Stomach (tissue), 9 donors: Measurements from ENCODE around the gene LRRFIP1. TPM values are rescaled to one million over a fixed set of nuclear protein-coding genes. Genes with fewer than 3 reads are reported as not detected.
A peak's percentile ranks its signal among the peaks of the same experiment; 100 is the strongest.

Experiments used
- DNase-seq, 2 donors: peaks; one replicate each; pipeline versions ENCODE4 v3.0.0 to v3.0.0-alpha.2; 2013 to 2019
- H3K27ac ChIP-seq, 5 donors: fragments of 200-600 bp in 4 of 5; sonication (generic) in 4 of 5; one replicate each; pipeline ENCODE4 v1.5.1; 2013 to 2019; ENCODE audit warnings: mild to moderate bottlenecking in 1 of 5, moderate library complexity in 1 of 5
- H3K27me3 ChIP-seq, 3 donors: fragments of 200-600 bp; sonication (generic); one replicate each; pipeline ENCODE4 v1.5.1; 2017 to 2019; ENCODE audit warnings: mixed run types in 1 of 3
- H3K36me3 ChIP-seq, 4 donors: fragments of 200-600 bp; sonication (generic); 1 replicate in 3 of 4; 2 replicates in 1 of 4; pipeline ENCODE4 v1.5.1; 2016 to 2019
- H3K4me1 ChIP-seq, 4 donors: fragments of 200-600 bp; sonication (generic); one replicate each; pipeline ENCODE4 v1.5.1; 2016 to 2019
- H3K4me3 ChIP-seq, 4 donors: fragments of 200-600 bp; sonication (generic) in 3 of 4; one replicate each; pipeline ENCODE4 v1.5.1; 2016 to 2019; ENCODE audit warnings: mild to moderate bottlenecking in 1 of 4
- H3K9me3 ChIP-seq, 4 donors: fragments of 200-600 bp; sonication (generic); one replicate each; pipeline ENCODE4 v1.5.1; 2016 to 2019
- CTCF ChIP-seq, 7 experiments: fragments of 450-650 bp in 4 of 7; fragments of 200-600 bp in 3 of 7; sonication (generic) in 3 of 7; IDR thresholded peaks; one replicate each; pipeline ENCODE4 v1.5.1; 2016 to 2019; ENCODE audit warnings: antibody characterized with exemption in 7 of 7, control low read depth in 2 of 7, mild to moderate bottlenecking in 1 of 7
- EP300 ChIP-seq: sonication (generic); formaldehyde crosslinking; IDR thresholded peaks from one replicate; pipeline ENCODE4 v1.6.1; 2017; ENCODE audit warnings: antibody characterized with exemption
- POLR2A ChIP-seq, 4 donors: fragments of 450-650 bp; IDR thresholded peaks; one replicate each; pipeline ENCODE4 v1.6.1; 2016; ENCODE audit warnings: antibody characterized with exemption in 4 of 4, control low read depth in 2 of 4, mild to moderate bottlenecking in 1 of 4, moderate library complexity in 1 of 4
- POLR2AphosphoS5 ChIP-seq, 3 donors: sonication (generic); formaldehyde crosslinking; IDR thresholded peaks; one replicate each; pipeline ENCODE4 v1.6.1; 2016; ENCODE audit warnings: antibody characterized with exemption in 3 of 3
- WGBS, 5 donors: extraction: QIAGEN DNeasy Blood & Tissue Kit in 3 of 5; methylation state at CpG; one replicate each; pipeline versions ENCODE4 v1.1.5 to v1.1.7; 2013 to 2018; 5-methylcytosine and 5-hydroxymethylcytosine counted together
- intact Hi-C: fragments of 100-400 bp; cut with DNase I; formaldehyde crosslinking; loops from one replicate; pipeline ENCODE4 v1.15.1; 2023; ENCODE audit warnings: low total_unique reads
- polyA plus RNA-seq, 3 donors: library from polyadenylated mRNA; stranded (reverse); fragments of 200-250 nt; gene quantifications; one replicate each; pipeline ENCODE4 v1.2.3, GENCODE V29; 2013
- total RNA-seq, 5 donors: library from RNA; depleted of rRNA; stranded (reverse); fragments of >200 nt; gene quantifications; one replicate each; pipeline versions ENCODE4 v1.1.0 to v1.2.3, GENCODE V29; 2014 to 2016
- donor health status: healthy with polysubstance abuse.
- donor health status: Bipolar disorder and iron deficiency.
- donor health status: healthy.

LRRFIP1 gene
- total and polyA plus RNA-seq, 8 donors: 31.6 to 201 (median 130) TPM

- no peak for TF ChIP-seq CTCF (IDR thresholded peaks at IDR 0.05)
- no peak for TF ChIP-seq EP300
- TF ChIP-seq POLR2AphosphoS5 (IDR thresholded peaks at IDR 0.05): no peak
- no peak for TF ChIP-seq POLR2A (IDR thresholded peaks at IDR 0.05)
- Histone ChIP-seq H3K27me3 (no peaks in the 10 kb centered on the region), H3K9me3 (no peaks in the 10 kb centered on the region), H3K27ac (peak overlapping the region in 4 of 5 donors; percentile 56 to 78 (median 68)), H3K36me3 (no peaks in the 10 kb centered on the region), H3K4me1 (peaks cover 27 to 44% (median 37%) of the 10 kb centered on the region in 4 donors), H3K4me3 (no peak overlapping the region)
- 69 to 81% (median 75%) methylated on average over 11 of the region's 11 CpGs for WGBS, 5 donors
- DNase-seq: peak in 1 of 2 donors; percentile 28
- intact Hi-C loops: no loop called here
Measured at GRCh38 chr2:237661799-237662328, 34.5 kb downstream of the LRRFIP1 start.

GRCh38 chr2:237662671-237663093 lies 35.3 kb downstream of the LRRFIP1 start:
- no peaks in the 10 kb centered on the region for H3K9me3 ChIP-seq
- H3K4me1 ChIP-seq: peaks cover 27 to 44% (median 37%) of the 10 kb centered on the region in 4 donors
- H3K4me3 ChIP-seq: peak overlapping the region in 1 of 4 donors; percentile 19
- no peaks in the 10 kb centered on the region for H3K36me3 ChIP-seq
- 9 to 21% (median 14%) methylated on average over 13 of the region's 13 CpGs for WGBS, 5 donors
- no peaks in the 10 kb centered on the region for H3K27me3 ChIP-seq
- H3K27ac ChIP-seq: peak overlapping the region; percentile 52 to 78 (median 64)
- TF ChIP-seq POLR2A (IDR thresholded peaks at IDR 0.05): no peak
- TF ChIP-seq EP300: peak; percentile 17
- TF ChIP-seq CTCF (IDR thresholded peaks at IDR 0.05): peak in 1 of 7 experiments; percentile 16
- peak; percentile 56 to 87 (median 65) for TF ChIP-seq POLR2AphosphoS5 (IDR thresholded peaks at IDR 0.05)
- intact Hi-C loops: no loop called here
- peak; percentile 96 to 97 for DNase-seq

GRCh38 chr2:237663517-237664110 lies 36.2 kb downstream of the LRRFIP1 start:
- Histone ChIP-seq H3K4me3 (no peak overlapping the region), H3K9me3 (no peaks in the 10 kb centered on the region), H3K36me3 (no peaks in the 10 kb centered on the region), H3K27me3 (no peaks in the 10 kb centered on the region), H3K4me1 (peaks cover 27 to 44% (median 37%) of the 10 kb centered on the region in 4 donors), H3K27ac (peak overlapping the region; percentile 26 to 78 (median 56))
- peak in 1 of 2 donors; percentile 18 for DNase-seq
- intact Hi-C loops: no loop called here
- 78 to 83% (median 81%) methylated on average over 12 of the region's 12 CpGs for WGBS, 5 donors
- TF ChIP-seq EP300 (no peak), POLR2AphosphoS5 (IDR thresholded peaks at IDR 0.05) (no peak), CTCF (IDR thresholded peaks at IDR 0.05) (no peak), POLR2A (IDR thresholded peaks at IDR 0.05) (no peak)

- no peak for TF ChIP-seq CTCF (IDR thresholded peaks at IDR 0.05)
- TF ChIP-seq EP300: no peak
- no peak for TF ChIP-seq POLR2A (IDR thresholded peaks at IDR 0.05)
- no peak for TF ChIP-seq POLR2AphosphoS5 (IDR thresholded peaks at IDR 0.05)
- Histone ChIP-seq H3K27ac (peak overlapping the region in 3 of 5 donors; percentile 7 to 78 (median 71)), H3K27me3 (no peaks in the 10 kb centered on the region), H3K4me1 (peaks cover 27 to 48% (median 39%) of the 10 kb centered on the region in 4 donors), H3K4me3 (no peak overlapping the region), H3K36me3 (no peaks in the 10 kb centered on the region), H3K9me3 (no peaks in the 10 kb centered on the region)
- intact Hi-C loops: no loop called here
- no peak for DNase-seq
- WGBS, 5 donors: 66 to 87% (median 78%) methylated on average over 17 of the region's 17 CpGs
Measured at GRCh38 chr2:237664151-237664550, 36.8 kb downstream of the LRRFIP1 start.
